BLaER1 treated with 17β-estradiol and CSF1 and Interleukin-3, amounts not matched to agents 10 nM and 100 nM (cell line): ENCODE measurements around the gene SMAD3.

ENCODE experiments used
- H3K27ac ChIP-seq, 11 experiments: shearing (Covaris generic); formaldehyde crosslinking; 2 replicates each; pipeline ENCODE4 v1.8.1; 2022
- H3K27me3 ChIP-seq, 11 experiments: shearing (Covaris generic); formaldehyde crosslinking; 2 replicates each; pipeline ENCODE4 v1.8.1; 2022
- H3K36me3 ChIP-seq, 11 experiments: shearing (Covaris generic); formaldehyde crosslinking; 2 replicates each; pipeline ENCODE4 v1.8.1; 2022
- H3K4me1 ChIP-seq, 10 experiments: shearing (Covaris generic); formaldehyde crosslinking; 2 replicates each; pipeline ENCODE4 v1.8.1; 2022
- H3K4me2 ChIP-seq, 11 experiments: shearing (Covaris generic); formaldehyde crosslinking; 2 replicates each; pipeline ENCODE4 v1.8.1; 2022
- H3K4me3 ChIP-seq, 10 experiments: shearing (Covaris generic); formaldehyde crosslinking; 2 replicates each; pipeline ENCODE4 v1.8.1; 2022
- H3K9ac ChIP-seq, 11 experiments: shearing (Covaris generic); formaldehyde crosslinking; 2 replicates each; pipeline ENCODE4 v1.8.1; 2022
- H3K9me3 ChIP-seq, 11 experiments: shearing (Covaris generic); formaldehyde crosslinking; replicated peaks in 1 of 11; 2 replicates each; pipeline ENCODE4 v1.8.1; 2022
- H4K20me1 ChIP-seq, 11 experiments: shearing (Covaris generic); formaldehyde crosslinking; 2 replicates each; pipeline ENCODE4 v1.8.1; 2022
- Cebpa-rat ChIP-seq, 11 experiments: shearing (Covaris generic); IDR thresholded peaks; 2 replicates each; pipeline ENCODE4 v1.8.1; 2022

SMAD3 gene

DNA sequence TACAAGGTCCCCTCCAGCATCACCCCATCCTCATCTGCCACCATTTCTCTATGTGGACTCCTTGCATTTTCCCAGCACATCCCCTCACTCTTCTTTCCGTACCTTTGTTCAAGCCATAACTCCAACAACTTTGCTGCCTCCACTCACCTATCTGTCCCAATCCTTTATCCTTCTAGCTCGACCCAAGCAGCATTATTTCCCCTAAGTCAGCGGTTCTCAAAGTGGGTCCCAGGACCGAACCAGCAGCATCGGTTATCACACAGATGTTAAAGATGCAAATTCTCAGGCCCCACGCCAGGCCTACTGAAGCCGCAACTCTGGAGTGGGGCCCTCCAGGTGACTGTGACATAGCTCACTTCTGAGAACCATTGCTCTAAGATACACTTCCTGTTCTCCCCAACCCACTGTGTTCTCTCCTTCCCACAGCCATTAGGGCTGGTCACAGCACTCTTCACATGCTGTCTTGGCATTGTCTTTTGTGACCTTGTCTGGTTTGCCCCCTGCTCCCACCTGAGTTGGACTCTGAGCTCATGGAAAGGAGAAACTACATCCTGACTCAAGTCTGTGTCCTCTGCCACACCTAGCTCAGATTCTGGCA, 132.9 kb downstream of the SMAD3 start:
- H3K36me3 ChIP-seq: peaks cover 23 to 46% (median 38%) of the 10 kb centered on the region in 11 experiments
- H3K4me2 ChIP-seq: peak overlapping the region in 1 of 11 experiments; percentile 14; a peak in 2 of 22 replicates
- peak overlapping the region in 3 of 11 experiments; percentile 2 to 15 (median 10); a peak in 3 of 22 replicates for H3K27ac ChIP-seq
- H3K9me3 ChIP-seq: no peaks in the 10 kb centered on the region
- TF ChIP-seq Cebpa-rat (IDR thresholded peaks at IDR 0.05): no peak
- H3K4me1 ChIP-seq: peaks cover 0 to 49% (median 28%) of the 10 kb centered on the region in 10 experiments; a peak in 16 of 20 replicates
- H3K4me3 ChIP-seq: no peak overlapping the region
- H3K27me3 ChIP-seq: no peaks in the 10 kb centered on the region
- H3K9ac ChIP-seq: no peak overlapping the region
- peaks cover 0 to 48% (median 1%) of the 10 kb centered on the region in 11 experiments; a peak in 5 of 22 replicates for H4K20me1 ChIP-seq

- Histone ChIP-seq H3K4me1 (peaks cover 0 to 49% (median 28%) of the 10 kb centered on the region in 10 experiments; a peak in 16 of 20 replicates), H3K27ac (peak overlapping the region in 4 of 11 experiments; percentile 13 to 30 (median 18); a peak in 4 of 22 replicates), H3K9ac (no peak overlapping the region), H3K9me3 (no peaks in the 10 kb centered on the region), H4K20me1 (peaks cover 0 to 40% (median 0%) of the 10 kb centered on the region in 11 experiments; a peak in 4 of 22 replicates), H3K36me3 (peaks cover 18 to 47% (median 37%) of the 10 kb centered on the region in 11 experiments), H3K4me3 (no peak overlapping the region), H3K4me2 (peak overlapping the region in 6 of 11 experiments; percentile 45 to 82 (median 68); a peak in 10 of 22 replicates), H3K27me3 (no peaks in the 10 kb centered on the region)
- TF ChIP-seq Cebpa-rat (IDR thresholded peaks at IDR 0.05): no peak
Measured at GRCh38 chr15:67199391-67199790, 134.0 kb downstream of the SMAD3 start.

GRCh38 chr15:67199881-67200763, 134.7 kb downstream of the SMAD3 start:
- Histone ChIP-seq H4K20me1 (peaks cover 0 to 33% (median 0%) of the 10 kb centered on the region in 11 experiments; a peak in 3 of 22 replicates), H3K27ac (peak overlapping the region in 6 of 11 experiments; percentile 13 to 39 (median 32); a peak in 6 of 22 replicates), H3K4me1 (peaks cover 0 to 46% (median 28%) of the 10 kb centered on the region in 10 experiments; a peak in 16 of 20 replicates), H3K36me3 (peaks cover 11 to 44% (median 30%) of the 10 kb centered on the region in 11 experiments), H3K4me3 (no peak overlapping the region), H3K9ac (no peak overlapping the region), H3K4me2 (peak overlapping the region in 8 of 11 experiments; percentile 21 to 82 (median 64); a peak in 17 of 22 replicates), H3K9me3 (no peaks in the 10 kb centered on the region), H3K27me3 (no peaks in the 10 kb centered on the region)
- 0 out of 22 replicates have a peak, but pooled peaks of 1 of the 11 experiments have one; percentile 15 for TF ChIP-seq Cebpa-rat (IDR thresholded peaks at IDR 0.05)

DNA sequence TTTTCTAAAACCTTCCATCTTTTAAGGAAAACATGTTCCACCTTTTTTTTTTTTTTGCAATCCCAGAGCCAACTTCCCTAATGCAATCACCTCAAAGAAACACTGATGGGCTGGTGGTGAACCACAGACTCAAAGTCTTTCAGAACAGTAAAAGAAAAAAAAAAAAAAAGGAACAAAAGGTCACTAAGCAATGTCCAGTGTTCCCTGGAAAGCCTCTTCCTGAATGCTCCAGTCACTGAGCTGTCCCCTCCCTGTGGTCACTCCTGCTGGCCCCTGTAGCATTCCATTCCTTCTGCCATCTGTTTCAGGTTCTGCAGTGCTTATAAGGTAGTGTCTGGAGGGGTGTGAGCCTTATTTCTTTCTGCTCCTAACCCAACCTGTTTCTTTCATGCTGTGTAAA, 135.7 kb downstream of the SMAD3 start:
- H4K20me1 ChIP-seq: peaks cover 0 to 29% (median 0%) of the 10 kb centered on the region in 11 experiments; a peak in 3 of 22 replicates
- no peak overlapping the region for H3K4me3 ChIP-seq
- H3K9ac ChIP-seq: no peak overlapping the region
- 0 out of 22 replicates have a peak, but pooled peaks of 1 of the 11 experiments have one; percentile 9 for TF ChIP-seq Cebpa-rat (IDR thresholded peaks at IDR 0.05)
- H3K9me3 ChIP-seq: no peaks in the 10 kb centered on the region
- peaks cover 0 to 41% (median 28%) of the 10 kb centered on the region in 10 experiments; a peak in 16 of 20 replicates for H3K4me1 ChIP-seq
- H3K4me2 ChIP-seq: peak overlapping the region in 7 of 11 experiments; percentile 45 to 82 (median 65); a peak in 14 of 22 replicates
- peaks cover 3 to 48% (median 34%) of the 10 kb centered on the region in 11 experiments; a peak in 20 of 22 replicates for H3K36me3 ChIP-seq
- H3K27ac ChIP-seq: peak overlapping the region in 2 of 11 experiments; percentile 28 to 35; a peak in 2 of 22 replicates
- H3K27me3 ChIP-seq: no peaks in the 10 kb centered on the region

DNA sequence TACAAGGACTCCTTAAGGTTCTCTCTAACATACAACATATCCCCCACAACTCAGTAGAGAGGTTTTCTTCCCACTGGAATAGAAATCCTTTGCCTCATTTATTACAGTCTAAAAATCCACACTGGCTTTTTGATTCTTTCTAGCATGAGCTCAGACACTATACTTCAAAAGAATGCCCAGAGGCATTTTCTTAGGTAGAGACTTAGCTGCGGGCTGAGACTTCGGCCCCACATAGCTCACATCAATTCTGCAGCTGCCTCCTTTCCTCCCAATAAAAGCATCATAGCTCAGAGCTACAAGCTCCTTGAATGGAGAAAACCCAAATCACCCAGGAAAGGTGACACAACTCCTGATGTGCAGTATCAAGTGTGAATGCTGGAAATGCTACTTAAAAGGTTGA, 136.7 kb downstream of the SMAD3 start:
- H4K20me1 ChIP-seq: peaks cover 0 to 20% (median 0%) of the 10 kb centered on the region in 11 experiments; a peak in 3 of 22 replicates
- no peak overlapping the region for H3K27ac ChIP-seq
- TF ChIP-seq Cebpa-rat (IDR thresholded peaks at IDR 0.05): no peak
- no peak overlapping the region for H3K4me3 ChIP-seq
- H3K4me1 ChIP-seq: peaks cover 0 to 41% (median 28%) of the 10 kb centered on the region in 10 experiments; a peak in 16 of 20 replicates
- H3K27me3 ChIP-seq: no peaks in the 10 kb centered on the region
- peaks cover 10 to 58% (median 43%) of the 10 kb centered on the region in 11 experiments; a peak in 21 of 22 replicates for H3K36me3 ChIP-seq
- no peaks in the 10 kb centered on the region for H3K9me3 ChIP-seq
- no peak overlapping the region for H3K9ac ChIP-seq
- no peak overlapping the region for H3K4me2 ChIP-seq

DNA sequence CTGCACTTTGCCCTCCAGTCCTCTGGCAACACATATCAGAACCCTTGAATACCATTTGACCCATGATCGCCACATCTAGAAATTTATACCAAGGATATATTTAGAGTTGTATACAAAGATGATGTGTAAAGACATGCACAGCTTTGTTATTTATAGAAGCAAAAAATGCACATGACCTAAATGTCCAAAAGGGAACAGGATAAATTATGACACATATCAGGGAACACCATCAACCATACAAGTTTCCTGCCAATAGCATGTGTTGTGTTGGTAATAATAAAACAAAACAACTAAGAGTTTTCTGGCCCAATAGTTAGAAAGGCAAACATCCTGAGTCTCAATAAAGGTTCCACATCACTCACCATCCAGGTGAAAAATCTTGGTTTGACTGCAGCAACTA, 137.6 kb downstream of the SMAD3 start:
- H3K27ac ChIP-seq: no peak overlapping the region
- H3K36me3 ChIP-seq: peaks cover 14 to 67% (median 50%) of the 10 kb centered on the region in 11 experiments; a peak in 21 of 22 replicates
- H3K9ac ChIP-seq: no peak overlapping the region
- no peaks in the 10 kb centered on the region for H3K9me3 ChIP-seq
- H3K4me3 ChIP-seq: no peak overlapping the region
- no peak for TF ChIP-seq Cebpa-rat (IDR thresholded peaks at IDR 0.05)
- H3K4me1 ChIP-seq: peaks cover 0 to 39% (median 28%) of the 10 kb centered on the region in 10 experiments; a peak in 16 of 20 replicates
- peaks cover 0 to 15% (median 0%) of the 10 kb centered on the region in 11 experiments; a peak in 2 of 22 replicates for H4K20me1 ChIP-seq
- H3K4me2 ChIP-seq: no peak overlapping the region
- no peaks in the 10 kb centered on the region for H3K27me3 ChIP-seq

- no peak for TF ChIP-seq Cebpa-rat (IDR thresholded peaks at IDR 0.05)
- peaks cover 0 to 10% (median 0%) of the 10 kb centered on the region in 11 experiments; a peak in 6 of 22 replicates for H3K9me3 ChIP-seq
- H3K4me1 ChIP-seq: peaks cover 0 to 9% (median 0%) of the 10 kb centered on the region in 10 experiments; a peak in 2 of 20 replicates
- no peak overlapping the region for H3K4me2 ChIP-seq
- H3K4me3 ChIP-seq: no peak overlapping the region
- no peaks in the 10 kb centered on the region for H4K20me1 ChIP-seq
- H3K27me3 ChIP-seq: no peaks in the 10 kb centered on the region
- H3K36me3 ChIP-seq: peaks cover 22 to 93% (median 57%) of the 10 kb centered on the region in 11 experiments
- no peak overlapping the region for H3K9ac ChIP-seq
- no peak overlapping the region for H3K27ac ChIP-seq
Measured at GRCh38 chr15:67207555-67208207, 142.3 kb downstream of the SMAD3 start.

DNA sequence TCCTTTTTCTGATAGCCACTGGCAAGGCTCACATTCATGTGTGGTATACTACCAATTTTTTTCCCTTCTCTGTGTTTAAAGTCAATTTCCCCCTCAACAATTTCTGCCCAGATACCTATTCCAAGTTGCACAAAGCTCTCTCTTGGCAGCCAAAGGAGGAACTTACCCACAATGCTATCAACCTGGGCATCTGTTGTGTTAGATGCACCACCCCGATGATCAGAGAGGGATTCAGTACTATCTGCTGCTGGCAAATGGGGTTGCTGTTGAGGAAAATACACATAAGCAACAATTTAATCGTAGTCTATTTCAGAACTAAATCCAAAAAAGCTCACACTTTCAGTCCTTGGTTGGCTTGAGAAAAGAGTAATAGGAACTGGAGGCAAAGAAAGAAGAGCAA, 143.0 kb downstream of the SMAD3 start:
- no peak overlapping the region for H3K4me2 ChIP-seq
- H3K9me3 ChIP-seq: peaks cover 0 to 10% (median 0%) of the 10 kb centered on the region in 11 experiments; a peak in 6 of 22 replicates
- H3K36me3 ChIP-seq: peaks cover 22 to 86% (median 52%) of the 10 kb centered on the region in 11 experiments
- H3K4me3 ChIP-seq: no peak overlapping the region
- no peaks in the 10 kb centered on the region for H4K20me1 ChIP-seq
- H3K9ac ChIP-seq: no peak overlapping the region
- H3K27ac ChIP-seq: no peak overlapping the region
- no peaks in the 10 kb centered on the region for H3K27me3 ChIP-seq
- H3K4me1 ChIP-seq: peaks cover 0 to 9% (median 0%) of the 10 kb centered on the region in 10 experiments; a peak in 2 of 20 replicates
- no peak for TF ChIP-seq Cebpa-rat (IDR thresholded peaks at IDR 0.05)
